Upper lobe of left lung (tissue), 4 donors: Measurements from ENCODE around the gene TMEM178B.

ENCODE experiments used
- EP300 ChIP-seq, 4 donors: sonication (generic); formaldehyde crosslinking; IDR thresholded peaks; one replicate each; pipeline ENCODE4 v1.5.1; 2017; ENCODE audit warnings: antibody characterized with exemption in 4 of 4, control low read depth in 2 of 4
- POLR2A ChIP-seq, 4 donors: fragments of 450-650 bp; IDR thresholded peaks; one replicate each; pipeline ENCODE4 v1.5.1; 2016 to 2017; ENCODE audit warnings: antibody characterized with exemption in 4 of 4, mild to moderate bottlenecking in 2 of 4
- TF ChIP-seq, protein P1 (sequence below), 6 experiments: fragments of 450-650 bp in 4 of 6; fragments of 200-600 bp in 2 of 6; sonication (generic) in 2 of 6; IDR thresholded peaks; one replicate each; pipeline ENCODE4 v1.5.1; 2016 to 2019; ENCODE audit warnings: antibody characterized with exemption in 6 of 6

DNA sequence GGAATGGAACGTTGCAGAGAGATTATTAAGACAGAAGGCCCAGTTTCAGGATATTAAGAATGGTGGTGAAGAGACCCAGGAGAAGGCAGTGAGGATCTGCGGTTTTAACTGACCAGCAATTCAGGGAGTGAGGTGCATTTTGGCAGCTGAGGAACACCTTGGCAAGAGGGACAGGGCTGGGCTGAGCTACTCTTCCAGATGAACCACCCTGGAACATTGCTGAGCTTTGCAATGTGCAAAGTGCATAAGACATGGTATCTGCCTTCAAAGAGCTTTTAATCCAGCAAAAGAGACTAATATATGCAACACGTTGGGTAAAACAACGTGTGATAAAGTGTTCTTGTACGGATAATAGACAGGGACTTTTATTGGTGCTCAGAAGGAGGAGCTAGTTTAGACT lies 296.3 kb downstream of the TMEM178B start:
- TF ChIP-seq EP300 (IDR thresholded peaks at IDR 0.05), result no peak
- TF ChIP-seq, protein P1, sequence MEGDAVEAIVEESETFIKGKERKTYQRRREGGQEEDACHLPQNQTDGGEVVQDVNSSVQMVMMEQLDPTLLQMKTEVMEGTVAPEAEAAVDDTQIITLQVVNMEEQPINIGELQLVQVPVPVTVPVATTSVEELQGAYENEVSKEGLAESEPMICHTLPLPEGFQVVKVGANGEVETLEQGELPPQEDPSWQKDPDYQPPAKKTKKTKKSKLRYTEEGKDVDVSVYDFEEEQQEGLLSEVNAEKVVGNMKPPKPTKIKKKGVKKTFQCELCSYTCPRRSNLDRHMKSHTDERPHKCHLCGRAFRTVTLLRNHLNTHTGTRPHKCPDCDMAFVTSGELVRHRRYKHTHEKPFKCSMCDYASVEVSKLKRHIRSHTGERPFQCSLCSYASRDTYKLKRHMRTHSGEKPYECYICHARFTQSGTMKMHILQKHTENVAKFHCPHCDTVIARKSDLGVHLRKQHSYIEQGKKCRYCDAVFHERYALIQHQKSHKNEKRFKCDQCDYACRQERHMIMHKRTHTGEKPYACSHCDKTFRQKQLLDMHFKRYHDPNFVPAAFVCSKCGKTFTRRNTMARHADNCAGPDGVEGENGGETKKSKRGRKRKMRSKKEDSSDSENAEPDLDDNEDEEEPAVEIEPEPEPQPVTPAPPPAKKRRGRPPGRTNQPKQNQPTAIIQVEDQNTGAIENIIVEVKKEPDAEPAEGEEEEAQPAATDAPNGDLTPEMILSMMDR (IDR thresholded peaks at IDR 0.05), result no peak
- TF ChIP-seq POLR2A (IDR thresholded peaks at IDR 0.05), result no peak
